GM13976 (cell line): Measurements from ENCODE around the gene ANGEL2.

Experiments used
- DNase-seq: peaks from one replicate; pipeline ENCODE4 v3.0.0; 2012; ENCODE audit warnings: low spot score
- in situ Hi-C: fragments of 300-500 bp; cut with MboI; formaldehyde crosslinking; loops from one replicate; pipeline ENCODE4 v1.12.0; 2022; ENCODE audit warnings: low sequenced_read_pairs, mixed read lengths, inconsistent platforms; ENCODE audit not compliant: unreplicated experiment
- TF ChIP-seq, protein P1 (sequence below): IDR thresholded peaks from 2 replicates; pipeline ENCODE4 v1.5.1; 2012; ENCODE audit warnings: borderline replicate concordance, mild to moderate bottlenecking; ENCODE audit not compliant: insufficient read depth; ENCODE audit errors: extremely low read depth, missing control alignments, control extremely low read depth

Gene ANGEL2

GRCh38 chr1:213054733-213055591, 39.3 kb upstream of the ANGEL2 start:
- in situ Hi-C loops, result no loop called here
- no peak for DNase-seq
- TF ChIP-seq, protein P1, sequence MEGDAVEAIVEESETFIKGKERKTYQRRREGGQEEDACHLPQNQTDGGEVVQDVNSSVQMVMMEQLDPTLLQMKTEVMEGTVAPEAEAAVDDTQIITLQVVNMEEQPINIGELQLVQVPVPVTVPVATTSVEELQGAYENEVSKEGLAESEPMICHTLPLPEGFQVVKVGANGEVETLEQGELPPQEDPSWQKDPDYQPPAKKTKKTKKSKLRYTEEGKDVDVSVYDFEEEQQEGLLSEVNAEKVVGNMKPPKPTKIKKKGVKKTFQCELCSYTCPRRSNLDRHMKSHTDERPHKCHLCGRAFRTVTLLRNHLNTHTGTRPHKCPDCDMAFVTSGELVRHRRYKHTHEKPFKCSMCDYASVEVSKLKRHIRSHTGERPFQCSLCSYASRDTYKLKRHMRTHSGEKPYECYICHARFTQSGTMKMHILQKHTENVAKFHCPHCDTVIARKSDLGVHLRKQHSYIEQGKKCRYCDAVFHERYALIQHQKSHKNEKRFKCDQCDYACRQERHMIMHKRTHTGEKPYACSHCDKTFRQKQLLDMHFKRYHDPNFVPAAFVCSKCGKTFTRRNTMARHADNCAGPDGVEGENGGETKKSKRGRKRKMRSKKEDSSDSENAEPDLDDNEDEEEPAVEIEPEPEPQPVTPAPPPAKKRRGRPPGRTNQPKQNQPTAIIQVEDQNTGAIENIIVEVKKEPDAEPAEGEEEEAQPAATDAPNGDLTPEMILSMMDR, result no peak

DNA sequence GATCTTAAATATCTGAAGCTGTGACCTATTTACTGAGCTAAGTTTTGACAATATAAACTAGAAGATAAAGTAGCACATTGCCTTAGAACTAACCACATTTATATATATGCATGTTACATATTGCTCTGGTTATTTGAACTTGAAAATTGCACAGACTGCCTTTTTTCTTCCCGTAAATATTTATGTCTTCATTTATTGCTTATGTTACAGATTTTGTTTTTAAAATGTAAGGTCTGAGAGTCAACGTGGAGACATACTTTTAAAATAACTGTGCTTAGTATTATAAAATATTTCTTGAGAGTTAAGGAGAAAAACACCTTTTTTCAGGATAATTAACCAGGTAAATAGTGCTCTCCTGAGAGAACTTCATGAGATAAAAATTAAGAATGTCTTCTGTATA, 38.5 kb upstream of the ANGEL2 start:
- in situ Hi-C loops, result no loop called here
- TF ChIP-seq, protein P1, result no peak
- DNase-seq, result no peak

- in situ Hi-C loops, result no loop called here
- TF ChIP-seq, protein P1, result no peak
Observed at GRCh38 chr1:213053455-213053854, 37.8 kb upstream of the ANGEL2 start.

GRCh38 chr1:213051881-213052202, 36.2 kb upstream of the ANGEL2 start:
- in situ Hi-C loops, result no loop called here
- TF ChIP-seq, protein P1, result no peak
- no peak for DNase-seq

More at GRCh38 chr1:213053455-213053854, 37.8 kb upstream of the ANGEL2 start:
- no peak for DNase-seq

- peak; percentile 92 for DNase-seq
- in situ Hi-C loops, result no loop called here
- TF ChIP-seq, protein P1, result no peak
Observed at GRCh38 chr1:213051127-213051880, 35.6 kb upstream of the ANGEL2 start, which contains the start of gene RPS6KC1. Gene RPS6KC1, plus strand, starts transcription at chr1:213051241. Its CDS starts 164 bp downstream, at chr1:213051405.

DNA sequence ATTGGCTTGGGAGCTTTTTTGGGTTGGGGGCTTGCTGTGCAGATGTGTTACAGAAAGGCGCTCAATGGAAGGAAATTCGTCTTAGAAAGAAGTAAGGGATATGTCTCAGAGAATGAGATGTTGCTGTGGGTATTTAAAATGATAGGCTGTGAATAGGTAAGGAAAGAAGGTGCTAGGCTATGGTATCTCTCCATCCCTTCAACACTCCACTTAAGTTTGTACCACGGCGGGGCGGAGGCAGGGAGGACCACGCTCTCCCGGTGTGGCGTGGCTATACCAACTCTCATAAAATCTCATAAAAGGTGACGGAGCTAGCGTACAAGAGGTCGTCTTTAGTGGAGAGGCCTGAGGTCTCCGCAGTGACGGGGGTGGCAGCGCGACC, 35.1 kb upstream of the ANGEL2 start:
- in situ Hi-C loops, result no loop called here
- TF ChIP-seq, protein P1, result no peak
- DNase-seq, result no peak
